ENCODE measurements around the gene COL21A1.

The COL21A1 gene

DNA sequence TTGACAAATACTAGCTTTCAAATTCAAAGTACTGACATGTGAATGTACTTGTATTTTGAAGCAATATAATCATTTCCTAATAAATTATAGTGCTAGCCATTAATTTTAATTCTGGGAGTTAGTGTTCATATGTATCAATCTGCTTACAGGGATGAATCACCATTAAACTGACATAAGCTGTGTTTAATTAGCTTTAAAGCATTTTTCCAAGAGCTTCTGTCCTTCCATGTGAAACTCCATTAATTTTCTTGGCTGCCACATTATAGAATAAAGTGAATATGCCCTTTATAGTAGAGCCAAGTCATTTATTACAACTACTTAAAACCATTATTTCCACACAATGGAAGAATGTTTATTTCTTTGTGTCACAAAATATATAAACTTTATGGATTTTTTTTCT, 150.8 kb downstream of the COL21A1 start:
- 0 out of 2 replicates have a peak, but pooled peaks cover 2% of the 10 kb centered on the region for H3K9me3 ChIP-seq (ENCODE audit: control insufficient read depth, insufficient read depth, low read depth, low read length)
- TF ChIP-seq, protein P1, sequence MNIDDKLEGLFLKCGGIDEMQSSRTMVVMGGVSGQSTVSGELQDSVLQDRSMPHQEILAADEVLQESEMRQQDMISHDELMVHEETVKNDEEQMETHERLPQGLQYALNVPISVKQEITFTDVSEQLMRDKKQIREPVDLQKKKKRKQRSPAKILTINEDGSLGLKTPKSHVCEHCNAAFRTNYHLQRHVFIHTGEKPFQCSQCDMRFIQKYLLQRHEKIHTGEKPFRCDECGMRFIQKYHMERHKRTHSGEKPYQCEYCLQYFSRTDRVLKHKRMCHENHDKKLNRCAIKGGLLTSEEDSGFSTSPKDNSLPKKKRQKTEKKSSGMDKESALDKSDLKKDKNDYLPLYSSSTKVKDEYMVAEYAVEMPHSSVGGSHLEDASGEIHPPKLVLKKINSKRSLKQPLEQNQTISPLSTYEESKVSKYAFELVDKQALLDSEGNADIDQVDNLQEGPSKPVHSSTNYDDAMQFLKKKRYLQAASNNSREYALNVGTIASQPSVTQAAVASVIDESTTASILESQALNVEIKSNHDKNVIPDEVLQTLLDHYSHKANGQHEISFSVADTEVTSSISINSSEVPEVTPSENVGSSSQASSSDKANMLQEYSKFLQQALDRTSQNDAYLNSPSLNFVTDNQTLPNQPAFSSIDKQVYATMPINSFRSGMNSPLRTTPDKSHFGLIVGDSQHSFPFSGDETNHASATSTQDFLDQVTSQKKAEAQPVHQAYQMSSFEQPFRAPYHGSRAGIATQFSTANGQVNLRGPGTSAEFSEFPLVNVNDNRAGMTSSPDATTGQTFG (tag by site-specific recombination; IDR thresholded peaks at IDR 0.05; ENCODE audit: borderline replicate concordance): no peak
- TF ChIP-seq ZNF19 (tag by site-specific recombination; IDR thresholded peaks at IDR 0.05; ENCODE audit: low read depth) (no peak), KLF9 (tag by site-specific recombination; IDR thresholded peaks at IDR 0.05; ENCODE audit: low read depth) (no peak), ZFP41 (tag by site-specific recombination; IDR thresholded peaks at IDR 0.05; ENCODE audit: borderline replicate concordance) (no peak), ZNF544 (tag by site-specific recombination; IDR thresholded peaks at IDR 0.05) (no peak), ZNF341 (tag by site-specific recombination; IDR thresholded peaks at IDR 0.05; ENCODE audit: low read depth) (no peak), ZNF560 (tag by site-specific recombination; IDR thresholded peaks at IDR 0.05; ENCODE audit: borderline replicate concordance) (no peak), ZNF549 (tag by site-specific recombination; IDR thresholded peaks at IDR 0.05) (no peak)
- TF ChIP-seq, protein P2, sequence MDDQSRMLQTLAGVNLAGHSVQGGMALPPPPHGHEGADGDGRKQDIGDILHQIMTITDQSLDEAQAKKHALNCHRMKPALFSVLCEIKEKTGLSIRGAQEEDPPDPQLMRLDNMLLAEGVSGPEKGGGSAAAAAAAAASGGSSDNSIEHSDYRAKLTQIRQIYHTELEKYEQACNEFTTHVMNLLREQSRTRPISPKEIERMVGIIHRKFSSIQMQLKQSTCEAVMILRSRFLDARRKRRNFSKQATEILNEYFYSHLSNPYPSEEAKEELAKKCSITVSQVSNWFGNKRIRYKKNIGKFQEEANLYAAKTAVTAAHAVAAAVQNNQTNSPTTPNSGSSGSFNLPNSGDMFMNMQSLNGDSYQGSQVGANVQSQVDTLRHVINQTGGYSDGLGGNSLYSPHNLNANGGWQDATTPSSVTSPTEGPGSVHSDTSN (CRISPR knock-in tag; IDR thresholded peaks at IDR 0.05): no peak
- TF ChIP-seq, protein P3, sequence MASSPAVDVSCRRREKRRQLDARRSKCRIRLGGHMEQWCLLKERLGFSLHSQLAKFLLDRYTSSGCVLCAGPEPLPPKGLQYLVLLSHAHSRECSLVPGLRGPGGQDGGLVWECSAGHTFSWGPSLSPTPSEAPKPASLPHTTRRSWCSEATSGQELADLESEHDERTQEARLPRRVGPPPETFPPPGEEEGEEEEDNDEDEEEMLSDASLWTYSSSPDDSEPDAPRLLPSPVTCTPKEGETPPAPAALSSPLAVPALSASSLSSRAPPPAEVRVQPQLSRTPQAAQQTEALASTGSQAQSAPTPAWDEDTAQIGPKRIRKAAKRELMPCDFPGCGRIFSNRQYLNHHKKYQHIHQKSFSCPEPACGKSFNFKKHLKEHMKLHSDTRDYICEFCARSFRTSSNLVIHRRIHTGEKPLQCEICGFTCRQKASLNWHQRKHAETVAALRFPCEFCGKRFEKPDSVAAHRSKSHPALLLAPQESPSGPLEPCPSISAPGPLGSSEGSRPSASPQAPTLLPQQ (tag by site-specific recombination; IDR thresholded peaks at IDR 0.05): no peak
- TF ChIP-seq, protein P4, sequence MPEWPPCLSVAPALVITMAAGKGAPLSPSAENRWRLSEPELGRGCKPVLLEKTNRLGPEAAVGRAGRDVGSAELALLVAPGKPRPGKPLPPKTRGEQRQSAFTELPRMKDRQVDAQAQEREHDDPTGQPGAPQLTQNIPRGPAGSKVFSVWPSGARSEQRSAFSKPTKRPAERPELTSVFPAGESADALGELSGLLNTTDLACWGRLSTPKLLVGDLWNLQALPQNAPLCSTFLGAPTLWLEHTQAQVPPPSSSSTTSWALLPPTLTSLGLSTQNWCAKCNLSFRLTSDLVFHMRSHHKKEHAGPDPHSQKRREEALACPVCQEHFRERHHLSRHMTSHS (tag by site-specific recombination; IDR thresholded peaks at IDR 0.05): no peak
- TF ChIP-seq, protein P5, sequence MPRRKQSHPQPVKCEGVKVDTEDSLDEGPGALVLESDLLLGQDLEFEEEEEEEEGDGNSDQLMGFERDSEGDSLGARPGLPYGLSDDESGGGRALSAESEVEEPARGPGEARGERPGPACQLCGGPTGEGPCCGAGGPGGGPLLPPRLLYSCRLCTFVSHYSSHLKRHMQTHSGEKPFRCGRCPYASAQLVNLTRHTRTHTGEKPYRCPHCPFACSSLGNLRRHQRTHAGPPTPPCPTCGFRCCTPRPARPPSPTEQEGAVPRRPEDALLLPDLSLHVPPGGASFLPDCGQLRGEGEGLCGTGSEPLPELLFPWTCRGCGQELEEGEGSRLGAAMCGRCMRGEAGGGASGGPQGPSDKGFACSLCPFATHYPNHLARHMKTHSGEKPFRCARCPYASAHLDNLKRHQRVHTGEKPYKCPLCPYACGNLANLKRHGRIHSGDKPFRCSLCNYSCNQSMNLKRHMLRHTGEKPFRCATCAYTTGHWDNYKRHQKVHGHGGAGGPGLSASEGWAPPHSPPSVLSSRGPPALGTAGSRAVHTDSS (tag by site-specific recombination; IDR thresholded peaks at IDR 0.05): no peak
- no peaks in the 10 kb centered on the region for H3K36me3 ChIP-seq (ENCODE audit: control insufficient read depth in 2 of 2, insufficient read depth in 1 of 2, low read length in 2 of 2)
- H3K4me1 ChIP-seq (ENCODE audit: control insufficient read depth, insufficient read depth, low read length): no peaks in the 10 kb centered on the region
- ChIA-PET CTCF (interaction anchor here (0.9 kb wide), 1 partner anchor 9 kb away, joined by 4 read pairs; no protein-coding TSS in a partner anchor), POLR2A (no interaction called here)
- no peak overlapping the region for H3K27ac ChIP-seq (ENCODE audit: extremely low read depth, low read depth, low read length)
- no peak overlapping the region for H3K4me3 ChIP-seq (ENCODE audit: low read depth, low read length)

DNA sequence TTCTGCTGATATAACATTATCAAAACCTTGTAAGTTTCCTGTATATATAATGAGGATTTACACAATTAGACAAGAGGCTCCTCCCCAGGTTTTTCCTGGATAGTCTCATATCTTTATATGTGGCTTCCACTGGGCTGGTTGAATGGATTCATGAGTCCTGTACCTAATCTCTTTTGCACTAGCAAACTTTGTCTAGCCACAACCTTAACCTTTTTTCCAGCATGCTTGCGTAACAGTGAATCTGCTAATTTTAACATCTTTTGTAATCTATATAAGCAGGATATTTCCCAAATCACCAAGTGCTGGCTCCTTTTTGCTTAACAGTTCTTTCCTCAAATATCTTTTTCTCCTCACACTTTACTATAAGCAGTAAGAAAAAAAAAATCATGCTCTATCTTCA, 153.6 kb downstream of the COL21A1 start:
- Histone ChIP-seq H3K4me3 (ENCODE audit: low read depth, low read length) (no peak overlapping the region), H3K9me3 (ENCODE audit: control insufficient read depth, insufficient read depth, low read depth, low read length) (0 out of 2 replicates have a peak, but pooled peaks cover 2% of the 10 kb centered on the region), H3K4me1 (ENCODE audit: control insufficient read depth, insufficient read depth, low read length) (0 out of 2 replicates have a peak, but pooled peaks cover 2% of the 10 kb centered on the region), H3K36me3 (ENCODE audit: control insufficient read depth in 2 of 2, insufficient read depth in 1 of 2, low read length in 2 of 2) (no peaks in the 10 kb centered on the region), H3K27ac (ENCODE audit: extremely low read depth, low read depth, low read length) (no peak overlapping the region)
- ChIA-PET CTCF (interaction anchor here (0.7 kb wide), 1 partner anchor 1869 kb away, joined by 3 read pairs; no protein-coding TSS in a partner anchor), POLR2A (no interaction called here)
- TF ChIP-seq ZNF654 (tag by site-specific recombination; IDR thresholded peaks at IDR 0.05; ENCODE audit: low read depth) (no peak), ZNF530 (tag by site-specific recombination; IDR thresholded peaks at IDR 0.05; ENCODE audit: low read depth) (no peak), GLI2 (tag by site-specific recombination; IDR thresholded peaks at IDR 0.05; ENCODE audit: borderline replicate concordance, low read depth) (no peak), ZFP41 (tag by site-specific recombination; IDR thresholded peaks at IDR 0.05; ENCODE audit: borderline replicate concordance) (no peak), ZNF223 (tag by site-specific recombination; IDR thresholded peaks at IDR 0.05) (no peak), ZNF292 (tag by site-specific recombination; IDR thresholded peaks at IDR 0.05; ENCODE audit: borderline replicate concordance, low read depth) (no peak), ZNF48 (tag by site-specific recombination; IDR thresholded peaks at IDR 0.05) (no peak), ZNF549 (tag by site-specific recombination; IDR thresholded peaks at IDR 0.05) (no peak), ZIC2 (tag by site-specific recombination; IDR thresholded peaks at IDR 0.05) (no peak), KLF7 (tag by site-specific recombination; IDR thresholded peaks at IDR 0.05; ENCODE audit: borderline replicate concordance) (no peak)
- TF ChIP-seq, protein P6, sequence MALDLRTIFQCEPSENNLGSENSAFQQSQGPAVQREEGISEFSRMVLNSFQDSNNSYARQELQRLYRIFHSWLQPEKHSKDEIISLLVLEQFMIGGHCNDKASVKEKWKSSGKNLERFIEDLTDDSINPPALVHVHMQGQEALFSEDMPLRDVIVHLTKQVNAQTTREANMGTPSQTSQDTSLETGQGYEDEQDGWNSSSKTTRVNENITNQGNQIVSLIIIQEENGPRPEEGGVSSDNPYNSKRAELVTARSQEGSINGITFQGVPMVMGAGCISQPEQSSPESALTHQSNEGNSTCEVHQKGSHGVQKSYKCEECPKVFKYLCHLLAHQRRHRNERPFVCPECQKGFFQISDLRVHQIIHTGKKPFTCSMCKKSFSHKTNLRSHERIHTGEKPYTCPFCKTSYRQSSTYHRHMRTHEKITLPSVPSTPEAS (tag by site-specific recombination; IDR thresholded peaks at IDR 0.05): no peak
- TF ChIP-seq, protein P7, sequence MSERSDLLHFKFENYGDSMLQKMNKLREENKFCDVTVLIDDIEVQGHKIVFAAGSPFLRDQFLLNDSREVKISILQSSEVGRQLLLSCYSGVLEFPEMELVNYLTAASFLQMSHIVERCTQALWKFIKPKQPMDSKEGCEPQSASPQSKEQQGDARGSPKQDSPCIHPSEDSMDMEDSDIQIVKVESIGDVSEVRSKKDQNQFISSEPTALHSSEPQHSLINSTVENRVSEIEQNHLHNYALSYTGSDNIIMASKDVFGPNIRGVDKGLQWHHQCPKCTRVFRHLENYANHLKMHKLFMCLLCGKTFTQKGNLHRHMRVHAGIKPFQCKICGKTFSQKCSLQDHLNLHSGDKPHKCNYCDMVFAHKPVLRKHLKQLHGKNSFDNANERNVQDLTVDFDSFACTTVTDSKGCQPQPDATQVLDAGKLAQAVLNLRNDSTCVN (tag by site-specific recombination; optimal IDR thresholded peaks at IDR 0.05): no peak
- TF ChIP-seq, protein P5 (tag by site-specific recombination; IDR thresholded peaks at IDR 0.05): no peak

Data from HEK293 (cell line).